Loucy (cell line): Measurements from ENCODE around the gene LRRC57.
A peak's percentile ranks its signal among the peaks of the same experiment; 100 is the strongest.

Experiments used
- H2AFZ ChIP-seq: fragments of 200-600 bp; sonication (generic); 2 replicates; pipeline ENCODE4 v1.6.0; 2016; ENCODE audit warnings: antibody characterized with exemption, mild to moderate bottlenecking, low read length, moderate library complexity
- H3F3A ChIP-seq: fragments of 200-600 bp; 2 replicates; pipeline ENCODE4 v1.6.0; 2016; ENCODE audit warnings: antibody characterized with exemption, low read depth, mild to moderate bottlenecking
- H3K27me3 ChIP-seq: fragments of 200-600 bp; sonication (generic); 2 replicates; pipeline ENCODE4 v1.6.1; 2014; ENCODE audit warnings: low read length, mild to moderate bottlenecking; ENCODE audit not compliant: insufficient read depth, poor library complexity, severe bottlenecking
- H3K36me3 ChIP-seq: fragments of 200-600 bp; sonication (generic); 2 replicates; pipeline ENCODE4 v1.6.1; 2016; ENCODE audit warnings: low read length; ENCODE audit not compliant: insufficient read depth
- H3K4me1 ChIP-seq: fragments of 200-600 bp; sonication (generic); 2 replicates; pipeline ENCODE4 v1.5.1; 2014; ENCODE audit warnings: low read length, mild to moderate bottlenecking; ENCODE audit not compliant: insufficient read depth, poor library complexity, severe bottlenecking
- H3K4me2 ChIP-seq: fragments of 200-600 bp; sonication (generic); 2 replicates; pipeline ENCODE4 v1.6.0; 2014; ENCODE audit warnings: antibody characterized with exemption, low read length, low read depth, mild to moderate bottlenecking; ENCODE audit not compliant: poor library complexity, severe bottlenecking
- H3K4me3 ChIP-seq: fragments of 200-600 bp; sonication (generic); 2 replicates; pipeline ENCODE4 v1.5.1; 2014; ENCODE audit warnings: low read length, mild to moderate bottlenecking, mixed read lengths; ENCODE audit not compliant: poor library complexity, severe bottlenecking
- H3K79me2 ChIP-seq: fragments of 200-600 bp; sonication (generic); 2 replicates; pipeline ENCODE4 v1.6.1; 2014; ENCODE audit warnings: low read length; ENCODE audit not compliant: insufficient read depth
- H3K9ac ChIP-seq: fragments of 200-600 bp; sonication (generic); 2 replicates; pipeline ENCODE4 v1.6.0; 2014; ENCODE audit warnings: mild to moderate bottlenecking, low read depth, low read length, moderate library complexity; ENCODE audit not compliant: poor library complexity, severe bottlenecking
- H3K9me2 ChIP-seq: fragments of 200-600 bp; sonication (generic); replicated peaks from 2 replicates; pipeline ENCODE4 v1.6.1; 2016; ENCODE audit warnings: low read depth, low read length, mixed read lengths
- H3K9me3 ChIP-seq: fragments of 200-600 bp; sonication (generic); 2 replicates; pipeline ENCODE4 v1.6.1; 2014; ENCODE audit warnings: mild to moderate bottlenecking, antibody characterized with exemption, low read length, low read depth; ENCODE audit not compliant: insufficient read depth
- H4K20me1 ChIP-seq: fragments of 200-600 bp; sonication (generic); 2 replicates; pipeline ENCODE4 v1.6.0; 2014; ENCODE audit warnings: antibody characterized with exemption, low read length, mild to moderate bottlenecking; ENCODE audit not compliant: insufficient read depth, poor library complexity, severe bottlenecking
- CTCF ChIP-seq: fragments of 200-600 bp; sonication (generic); conservative IDR thresholded peaks from 2 replicates; pipeline ENCODE4 v1.5.1; 2014; ENCODE audit warnings: mild to moderate bottlenecking, antibody characterized with exemption, low read length
- EZH2phosphoT487 ChIP-seq: fragments of 200-600 bp; IDR thresholded peaks from 2 replicates; pipeline ENCODE4 v1.6.1; 2018; ENCODE audit warnings: antibody characterized with exemption, mild to moderate bottlenecking, moderate library complexity, borderline replicate concordance

The LRRC57 gene

DNA sequence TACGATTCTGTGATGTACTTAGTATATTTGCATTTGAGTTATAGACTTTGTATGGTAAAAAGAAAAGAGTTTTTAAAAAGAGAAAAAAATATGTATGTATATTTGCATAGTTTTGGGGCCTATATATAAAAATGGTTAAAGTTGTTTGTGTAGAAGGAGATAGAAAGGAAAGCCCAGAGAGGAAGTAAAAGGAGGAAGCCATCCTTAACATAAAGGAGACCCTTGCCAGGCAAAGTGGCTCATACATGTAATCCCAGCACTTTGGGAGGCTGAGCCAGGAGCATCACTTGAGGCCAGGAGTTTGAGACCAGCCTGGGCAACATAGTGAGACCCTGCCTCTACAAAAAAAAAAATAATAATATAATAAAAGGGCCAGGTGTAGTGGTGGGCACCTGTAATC is 44.8 kb downstream of the LRRC57 start:
- no peaks in the 10 kb centered on the region for H3K27me3 ChIP-seq
- no peaks in the 10 kb centered on the region for H3K9me2 ChIP-seq
- no peaks in the 10 kb centered on the region for H4K20me1 ChIP-seq
- H3K4me1 ChIP-seq = peaks cover 15% of the 10 kb centered on the region
- H3K4me2 ChIP-seq = no peak overlapping the region
- TF ChIP-seq CTCF = no peak
- no peak for TF ChIP-seq EZH2phosphoT487
- H3K79me2 ChIP-seq = peaks cover 24% of the 10 kb centered on the region; the same call in 1 of the 2 replicates
- no peak overlapping the region for H2AFZ ChIP-seq
- H3K9me3 ChIP-seq = no peaks in the 10 kb centered on the region
- no peak overlapping the region for H3K4me3 ChIP-seq
- H3K9ac ChIP-seq = no peak overlapping the region
- H3K36me3 ChIP-seq = no peaks in the 10 kb centered on the region
- no peaks in the 10 kb centered on the region for H3F3A ChIP-seq

- TF ChIP-seq EZH2phosphoT487 (no peak), CTCF (no peak)
- Histone ChIP-seq H3K79me2 (peaks cover 33% of the 10 kb centered on the region), H3K4me1 (peaks cover 27% of the 10 kb centered on the region), H3F3A (no peaks in the 10 kb centered on the region), H3K9ac (no peak overlapping the region), H3K36me3 (no peaks in the 10 kb centered on the region), H3K9me2 (no peaks in the 10 kb centered on the region), H3K4me3 (no peak overlapping the region), H4K20me1 (no peaks in the 10 kb centered on the region), H3K4me2 (no peak overlapping the region), H3K27me3 (no peaks in the 10 kb centered on the region), H3K9me3 (no peaks in the 10 kb centered on the region), H2AFZ (no peak overlapping the region)
These were observed 46.1 kb downstream of the LRRC57 start for GRCh38 chr15:42502477-42502876.

GRCh38 chr15:42499858-42500609 is 48.6 kb downstream of the LRRC57 start:
- TF ChIP-seq EZH2phosphoT487 (no peak), CTCF (no peak)
- no peak overlapping the region for H3K9ac ChIP-seq
- H2AFZ ChIP-seq = no peak overlapping the region
- no peaks in the 10 kb centered on the region for H3K9me3 ChIP-seq
- H3K79me2 ChIP-seq = peaks cover 45% of the 10 kb centered on the region
- H3K36me3 ChIP-seq = no peaks in the 10 kb centered on the region
- no peaks in the 10 kb centered on the region for H3K9me2 ChIP-seq
- H3K27me3 ChIP-seq = no peaks in the 10 kb centered on the region
- no peak overlapping the region for H3K4me3 ChIP-seq
- peak overlapping the region; percentile 27 for H3K4me2 ChIP-seq
- no peaks in the 10 kb centered on the region for H4K20me1 ChIP-seq
- H3K4me1 ChIP-seq = peaks cover 40% of the 10 kb centered on the region
- H3F3A ChIP-seq = no peaks in the 10 kb centered on the region
